H1 (cell line): ENCODE measurements around the gene GNG10.

Experiments used
- RFX5 ChIP-seq: IDR thresholded peaks from 2 replicates; pipeline ENCODE4 v1.6.1; 2011; ENCODE audit warnings: low read depth, low read length, improper control_type of control experiment, borderline replicate concordance
- TAF7 ChIP-seq: optimal IDR thresholded peaks from 2 replicates; pipeline ENCODE3; 2011; ENCODE audit warnings: low read depth, mild to moderate bottlenecking, inconsistent platforms, low read length, moderate library complexity, borderline replicate concordance

DNA sequence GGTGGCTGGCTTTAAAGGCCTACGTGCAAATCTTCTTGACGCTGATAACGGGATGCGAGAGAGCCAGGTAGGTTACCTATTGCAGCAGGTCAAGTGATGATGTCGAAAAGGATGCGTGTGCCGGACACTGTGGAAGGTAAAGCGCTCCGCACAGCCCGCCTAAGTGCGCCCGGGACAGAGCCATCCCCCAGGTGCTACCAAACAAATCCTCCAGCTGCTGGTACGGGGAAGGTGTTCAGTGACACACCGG, 30.5 kb upstream of the GNG10 start:
- TF ChIP-seq RFX5 (no peak), TAF7 (no peak)
